HG03066 (cell line): ENCODE measurements around the gene ASXL2.

ENCODE experiments used
- ATAC-seq: cut with Tn5 transposase; IDR thresholded peaks from one replicate; pipeline ENCODE4 v1.9.1; 2021; ENCODE audit warnings: low read depth; ENCODE audit not compliant: unreplicated experiment

The ASXL2 gene

GRCh38 chr2:25808006-25808383 is 70.3 kb downstream of the ASXL2 start:
- ATAC-seq, result no peak

GRCh38 chr2:25806941-25807340 is 71.3 kb downstream of the ASXL2 start:
- no peak for ATAC-seq

- ATAC-seq, result no peak
Measured at GRCh38 chr2:25805987-25806386, 72.3 kb downstream of the ASXL2 start.

- no peak for ATAC-seq
Measured at GRCh38 chr2:25804338-25804737, 73.9 kb downstream of the ASXL2 start.

- ATAC-seq, result no peak
Measured at GRCh38 chr2:25799301-25799700, 79.0 kb downstream of the ASXL2 start.

GRCh38 chr2:25797620-25798488 is 80.4 kb downstream of the ASXL2 start:
- ATAC-seq, result no peak

GRCh38 chr2:25794544-25795276 is 83.6 kb downstream of the ASXL2 start:
- peak; percentile 72 for ATAC-seq

- ATAC-seq, result no peak
Measured at GRCh38 chr2:25790074-25790790, 88.1 kb downstream of the ASXL2 start.

- ATAC-seq, result no peak
Measured at GRCh38 chr2:25788457-25788856, 89.8 kb downstream of the ASXL2 start.

GRCh38 chr2:25787020-25787419 is 91.3 kb downstream of the ASXL2 start:
- ATAC-seq, result no peak

- ATAC-seq, result no peak
Measured at GRCh38 chr2:25784404-25784803, 93.9 kb downstream of the ASXL2 start.

GRCh38 chr2:25777077-25777476 is 101.2 kb downstream of the ASXL2 start:
- ATAC-seq, result no peak

- no peak for ATAC-seq
Measured at GRCh38 chr2:25772078-25772477, 106.2 kb downstream of the ASXL2 start.

- no peak for ATAC-seq
Measured at GRCh38 chr2:25763575-25763974, 114.7 kb downstream of the ASXL2 start.

GRCh38 chr2:25760297-25760696 is 118.0 kb downstream of the ASXL2 start:
- ATAC-seq, result no peak

GRCh38 chr2:25758348-25758747 is 119.9 kb downstream of the ASXL2 start:
- no peak for ATAC-seq

GRCh38 chr2:25757906-25758305 is 120.4 kb downstream of the ASXL2 start:
- no peak for ATAC-seq

- ATAC-seq, result no peak
Measured at GRCh38 chr2:25756536-25756935, 121.8 kb downstream of the ASXL2 start.

GRCh38 chr2:25749676-25750075 is 128.6 kb downstream of the ASXL2 start:
- ATAC-seq, result no peak

- ATAC-seq, result no peak
Measured at GRCh38 chr2:25744055-25744454, 134.2 kb downstream of the ASXL2 start.

GRCh38 chr2:25743132-25743830 is 135.0 kb downstream of the ASXL2 start:
- ATAC-seq, result no peak
